H1 (cell line): ENCODE measurements around the gene UPF2. TPM values are rescaled to one million over a fixed set of nuclear protein-coding genes. Genes with fewer than 3 reads are reported as not detected.

Experiments
- ASH2L ChIP-seq: fragments of 200-600, 300-600 bp; sonication (generic); IDR thresholded peaks from one replicate; pipeline ENCODE4 v1.7.1; 2017; ENCODE audit warnings: low read length
- BACH1 ChIP-seq: IDR thresholded peaks from 2 replicates; pipeline ENCODE4 v1.6.1; 2012; ENCODE audit warnings: low read length, improper control_type of control experiment
- CHD7 ChIP-seq: fragments of 300-600 bp; sonication (generic); IDR thresholded peaks from 2 replicates; pipeline ENCODE4 v1.7.1; 2012; ENCODE audit warnings: low read length, moderate library complexity, mild to moderate bottlenecking, inconsistent platforms; ENCODE audit not compliant: insufficient replicate concordance
- CREB1 ChIP-seq: IDR thresholded peaks from 2 replicates; pipeline ENCODE4 v1.6.1; 2012; ENCODE audit warnings: inconsistent platforms
- E2F6 ChIP-seq: IDR thresholded peaks from 2 replicates; pipeline ENCODE4 v1.6.1; 2012; ENCODE audit warnings: inconsistent platforms
- MAFK ChIP-seq: IDR thresholded peaks from 2 replicates; pipeline ENCODE4 v1.6.1; 2012; ENCODE audit warnings: low read depth, mild to moderate bottlenecking, improper control_type of control experiment, low read length
- RAD21 ChIP-seq, 2 experiments: IDR thresholded peaks in 1 of 2; conservative IDR thresholded peaks in 1 of 2; 2 replicates each; pipeline ENCODE4 v1.6.1; 2011; ENCODE audit warnings: low read depth in 2 of 2, low read length in 2 of 2, improper control_type of control experiment in 1 of 2, inconsistent platforms in 1 of 2, mild to moderate bottlenecking in 1 of 2, moderate library complexity in 1 of 2
- SIRT6 ChIP-seq: IDR thresholded peaks from one replicate; pipeline ENCODE4 v1.7.1; 2012; ENCODE audit warnings: low read length, inconsistent platforms
- SRF ChIP-seq: IDR thresholded peaks from 2 replicates; pipeline ENCODE4 v1.6.1; 2011; ENCODE audit warnings: mild to moderate bottlenecking, low read depth, low read length, moderate library complexity
- TAF1 ChIP-seq: IDR thresholded peaks from 2 replicates; pipeline ENCODE4 v1.6.1; 2011; ENCODE audit warnings: mild to moderate bottlenecking, low read depth, low read length
- TAF7 ChIP-seq: optimal IDR thresholded peaks from 2 replicates; pipeline ENCODE3; 2011; ENCODE audit warnings: low read depth, mild to moderate bottlenecking, inconsistent platforms, low read length, moderate library complexity, borderline replicate concordance
- TCF12 ChIP-seq: IDR thresholded peaks from 2 replicates; pipeline ENCODE4 v1.6.1; 2011; ENCODE audit warnings: low read depth, mild to moderate bottlenecking, low read length
- polyA plus RNA-seq, 7 experiments: library from polyadenylated mRNA; depleted of rRNA in 3 of 7; stranded (reverse) in 5 of 7; unstranded in 2 of 7; fragments of >200 nt in 5 of 7; fragments of 200-250 nt in 2 of 7; gene quantifications; 1 replicate in 5 of 7; 2 replicates in 1 of 7; 4 replicates in 1 of 7; pipeline versions ENCODE4 v1.2.1 to v1.2.3, GENCODE V29; 2011 to 2013; ENCODE audit warnings: missing spikeins in 2 of 7, mixed read lengths in 2 of 7
- total RNA-seq: library from RNA; stranded (reverse); fragmentation: NEBNext Ultra II Directional; extraction: Animal tissue kit (Norgen Biotek cat#: 25700); gene quantifications from 2 replicates; pipeline ENCODE4 v1.2.1, GENCODE V29; 2021

The UPF2 gene
- total and polyA plus RNA-seq, 2 of the 8 experiments (the other 6 are each of a cell fraction or from before 2014, with no cell fraction given): 6.2 to 32.8 TPM

- TF ChIP-seq CHD7 (no peak), MAFK (no peak), E2F6 (no peak), BACH1 (no peak), CREB1 (no peak), TCF12 (no peak), ASH2L (no peak), TAF7 (no peak), SIRT6 (no peak), SRF (no peak), RAD21 (IDR thresholded peaks at IDR 0.05 in 1 of 2, conservative IDR thresholded peaks at IDR 0.05 in 1 of 2; ENCODE audit: low read depth in 2 of 2, low read length in 2 of 2) (no peak), TAF1 (no peak)
Observed at GRCh38 chr10:12067336-12067735, 24.7 kb upstream of the UPF2 start (continued).
